ENCODE results near the gene C3orf18. TPM values are rescaled to one million over a fixed set of nuclear protein-coding genes. Genes with fewer than 3 reads are reported as not detected.

The C3orf18 gene
- total and polyA plus RNA-seq, 9 of the 15 experiments (the other 6 are each of a cell fraction or from before 2014, with no cell fraction given) = 0.01 to 2.3 (median 0.94) TPM

GRCh38 chr3:50600841-50601591, 33.5 kb upstream of the C3orf18 start (continued):
- TF ChIP-seq EP400 (IDR thresholded peaks at IDR 0.05) (peak; percentile 66), GTF2A2 (tag; IDR thresholded peaks at IDR 0.05) (no peak), CHD1 (IDR thresholded peaks at IDR 0.05; ENCODE audit: low read length) (no peak), MAFG (tag; conservative IDR thresholded peaks at IDR 0.05) (no peak), ZNF239 (CRISPR knock-in tag; IDR thresholded peaks at IDR 0.05) (no peak), RBM39 (optimal IDR thresholded peaks at IDR 0.05; ENCODE audit: low read depth, low read length) (no peak), TBL1XR1 (IDR thresholded peaks at IDR 0.05; ENCODE audit: low read length in 2 of 2) (peak in 1 of 2 experiments; percentile 88; a peak in 2 of 4 replicates), NFE2 (IDR thresholded peaks at IDR 0.05; ENCODE audit: low read depth) (no peak), LEF1 (IDR thresholded peaks at IDR 0.05) (peak; percentile 86), SRSF7 (optimal IDR thresholded peaks at IDR 0.05; ENCODE audit: low read depth, low read length) (no peak), ASH1L (IDR thresholded peaks at IDR 0.05; ENCODE audit: borderline replicate concordance, low read depth, partially characterized antibody) (no peak), PYGO2 (tag; IDR thresholded peaks at IDR 0.05) (no peak), EWSR1 (IDR thresholded peaks at IDR 0.05; ENCODE audit: borderline replicate concordance, low read depth, partially characterized antibody) (no peak), FOXM1 (IDR thresholded peaks at IDR 0.05; ENCODE audit: low read depth) (peak; percentile 40; the same call in 1 of the 2 replicates), FOXM1 (CRISPR knock-in tag; IDR thresholded peaks at IDR 0.05; ENCODE audit: low read depth) (no peak), ATF4 (CRISPR knock-in tag; IDR thresholded peaks at IDR 0.05) (peak; percentile 31; the same call in 1 of the 2 replicates), ZNF134 (CRISPR knock-in tag; conservative IDR thresholded peaks at IDR 0.05) (no peak), BHLHE40 (IDR thresholded peaks at IDR 0.05; ENCODE audit: low read length) (peak; percentile 61), MAFK (IDR thresholded peaks at IDR 0.05; ENCODE audit: low read length) (no peak), IRF2 (CRISPR knock-in tag; IDR thresholded peaks at IDR 0.05) (no peak), ZBTB43 (CRISPR knock-in tag; IDR thresholded peaks at IDR 0.05) (no peak), ZNF217 (CRISPR knock-in tag; IDR thresholded peaks at IDR 0.05) (no peak), C11orf30 (IDR thresholded peaks at IDR 0.05; ENCODE audit: low read depth) (no peak), RUNX1 (IDR thresholded peaks at IDR 0.05; ENCODE audit: low read depth) (peak; percentile 47; the same call in 1 of the 2 replicates)
- TF ChIP-seq, protein P1, sequence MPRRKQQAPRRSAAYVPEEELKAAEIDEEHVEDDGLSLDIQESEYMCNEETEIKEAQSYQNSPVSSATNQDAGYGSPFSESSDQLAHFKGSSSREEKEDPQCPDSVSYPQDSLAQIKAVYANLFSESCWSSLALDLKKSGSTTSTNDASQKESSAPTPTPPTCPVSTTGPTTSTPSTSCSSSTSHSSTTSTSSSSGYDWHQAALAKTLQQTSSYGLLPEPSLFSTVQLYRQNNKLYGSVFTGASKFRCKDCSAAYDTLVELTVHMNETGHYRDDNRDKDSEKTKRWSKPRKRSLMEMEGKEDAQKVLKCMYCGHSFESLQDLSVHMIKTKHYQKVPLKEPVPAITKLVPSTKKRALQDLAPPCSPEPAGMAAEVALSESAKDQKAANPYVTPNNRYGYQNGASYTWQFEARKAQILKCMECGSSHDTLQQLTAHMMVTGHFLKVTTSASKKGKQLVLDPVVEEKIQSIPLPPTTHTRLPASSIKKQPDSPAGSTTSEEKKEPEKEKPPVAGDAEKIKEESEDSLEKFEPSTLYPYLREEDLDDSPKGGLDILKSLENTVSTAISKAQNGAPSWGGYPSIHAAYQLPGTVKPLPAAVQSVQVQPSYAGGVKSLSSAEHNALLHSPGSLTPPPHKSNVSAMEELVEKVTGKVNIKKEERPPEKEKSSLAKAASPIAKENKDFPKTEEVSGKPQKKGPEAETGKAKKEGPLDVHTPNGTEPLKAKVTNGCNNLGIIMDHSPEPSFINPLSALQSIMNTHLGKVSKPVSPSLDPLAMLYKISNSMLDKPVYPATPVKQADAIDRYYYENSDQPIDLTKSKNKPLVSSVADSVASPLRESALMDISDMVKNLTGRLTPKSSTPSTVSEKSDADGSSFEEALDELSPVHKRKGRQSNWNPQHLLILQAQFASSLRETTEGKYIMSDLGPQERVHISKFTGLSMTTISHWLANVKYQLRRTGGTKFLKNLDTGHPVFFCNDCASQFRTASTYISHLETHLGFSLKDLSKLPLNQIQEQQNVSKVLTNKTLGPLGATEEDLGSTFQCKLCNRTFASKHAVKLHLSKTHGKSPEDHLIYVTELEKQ (CRISPR knock-in tag; IDR thresholded peaks at IDR 0.05) = no peak
